Activated CD8-positive, alpha-beta memory T cell treated with anti-CD3 and anti-CD28 coated beads, Interleukin-2, amount 50 U/mL, for 24 hours (primary cell): ENCODE results near the gene SLC44A3.

ENCODE experiments used
- DNase-seq: peaks from one replicate; pipeline ENCODE4 v3.0.0-alpha.2; 2020; ENCODE audit errors: extremely low read depth

SLC44A3 gene

GRCh38 chr1:94873520-94874351 is 53.6 kb downstream of the SLC44A3 start:
- DNase-seq = no peak

GRCh38 chr1:94874423-94874822 is 54.3 kb downstream of the SLC44A3 start:
- DNase-seq = no peak

GRCh38 chr1:94875794-94876193 is 55.6 kb downstream of the SLC44A3 start:
- DNase-seq = no peak

GRCh38 chr1:94876362-94876761 is 56.2 kb downstream of the SLC44A3 start:
- no peak for DNase-seq

GRCh38 chr1:94878329-94878728 is 58.2 kb downstream of the SLC44A3 start:
- no peak for DNase-seq

GRCh38 chr1:94883691-94884090 is 63.5 kb downstream of the SLC44A3 start:
- DNase-seq = no peak

- DNase-seq = no peak
Observed at GRCh38 chr1:94884106-94884505, 63.9 kb downstream of the SLC44A3 start.

GRCh38 chr1:94884507-94884906 is 64.3 kb downstream of the SLC44A3 start:
- DNase-seq = no peak

GRCh38 chr1:94886361-94886760 is 66.2 kb downstream of the SLC44A3 start:
- no peak for DNase-seq

- DNase-seq = no peak
Observed at GRCh38 chr1:94887106-94887505, 66.9 kb downstream of the SLC44A3 start.

- no peak for DNase-seq
Observed at GRCh38 chr1:94887603-94888171, 67.5 kb downstream of the SLC44A3 start.

- no peak for DNase-seq
Observed at GRCh38 chr1:94888201-94888600, 68.0 kb downstream of the SLC44A3 start.

- DNase-seq = no peak
Observed at GRCh38 chr1:94892604-94893254, 72.6 kb downstream of the SLC44A3 start.

GRCh38 chr1:94894630-94895029 is 74.5 kb downstream of the SLC44A3 start:
- no peak for DNase-seq

- no peak for DNase-seq
Observed at GRCh38 chr1:94895518-94895917, 75.4 kb downstream of the SLC44A3 start.

- DNase-seq = no peak
Observed at GRCh38 chr1:94898491-94899385, 78.6 kb downstream of the SLC44A3 start.

GRCh38 chr1:94899756-94900155 is 79.6 kb downstream of the SLC44A3 start:
- DNase-seq = no peak

- DNase-seq = no peak
Observed at GRCh38 chr1:94901841-94902240, 81.7 kb downstream of the SLC44A3 start.

- DNase-seq = no peak
Observed at GRCh38 chr1:94903280-94904009, 83.3 kb downstream of the SLC44A3 start.

GRCh38 chr1:94905207-94905606 is 85.0 kb downstream of the SLC44A3 start:
- DNase-seq = no peak

- no peak for DNase-seq
Observed at GRCh38 chr1:94906382-94906781, 86.2 kb downstream of the SLC44A3 start.
